NB4 (cell line): ENCODE results near the gene CYP4B1.

ENCODE experiments used
- CTCF ChIP-seq: IDR thresholded peaks from one replicate; pipeline ENCODE4 v1.5.1; 2012; ENCODE audit warnings: low read depth, low read length
- MYC ChIP-seq: IDR thresholded peaks from 2 replicates; pipeline ENCODE4 v1.6.1; 2011; ENCODE audit warnings: low read depth, low read length

DNA sequence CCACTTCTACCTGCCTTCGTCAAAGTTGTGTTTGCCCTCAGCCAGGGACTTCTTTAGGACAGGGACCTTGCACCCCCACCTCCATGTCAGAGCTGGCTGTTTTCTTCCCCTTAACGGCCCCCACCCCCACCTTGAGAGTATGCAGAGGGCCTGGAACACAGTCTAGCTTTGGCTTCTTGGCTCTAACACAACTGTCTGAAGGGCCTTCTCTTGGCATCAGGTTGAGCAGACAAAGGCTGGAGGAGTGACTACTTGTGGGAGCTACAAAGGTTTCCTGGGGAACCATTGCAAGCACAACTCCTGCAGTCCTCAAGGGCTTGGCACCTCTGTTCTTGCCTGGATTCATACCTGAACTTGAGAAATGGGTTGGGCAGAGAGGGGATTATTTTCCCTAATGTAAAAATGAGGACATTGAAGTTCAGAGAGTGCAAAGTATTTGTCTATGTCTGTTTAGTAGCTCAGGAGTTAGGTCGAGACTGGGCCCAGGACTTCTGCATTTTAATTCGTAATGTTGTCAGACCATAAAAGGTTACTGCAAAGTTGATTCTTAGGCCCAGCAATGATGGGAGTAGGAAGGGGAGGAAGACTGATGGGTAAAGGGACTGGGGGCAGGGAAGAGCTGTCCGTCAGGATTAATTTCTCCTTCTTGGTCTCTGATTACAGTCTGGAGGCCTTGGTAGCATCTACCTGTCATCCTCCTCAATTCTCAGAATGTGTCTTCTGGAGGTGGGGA is 2.6 kb downstream of the CYP4B1 start:
- TF ChIP-seq CTCF (no peak), MYC (no peak)
